Choroid plexus epithelial cell (primary cell): ENCODE data around the gene PCSK9.

Source experiments
- DNase-seq: peaks from one replicate; pipeline ENCODE4 v3.0.0-alpha.2; 2010; ENCODE audit warnings: low read depth
- H3K4me3 ChIP-seq: 2 replicates; pipeline ENCODE4 v1.5.1; 2011; ENCODE audit warnings: low read depth, mild to moderate bottlenecking, control low read depth, low read length, moderate library complexity
- CTCF ChIP-seq: conservative IDR thresholded peaks from 2 replicates; pipeline ENCODE4 v1.5.1; 2011; ENCODE audit warnings: low read depth, mild to moderate bottlenecking, control low read depth, inconsistent platforms, low read length, moderate library complexity

Gene PCSK9

GRCh38 chr1:55039342-55040082, at the start of gene PCSK9:
Gene PCSK9 (plus strand): TSS chr1:55039548. CDS start chr1:55039838, 290 bp downstream.
- TF ChIP-seq CTCF: no peak
- H3K4me3 ChIP-seq: peak within 1 kb of the TSS; percentile 58
- peak; percentile 41 for DNase-seq

GRCh38 chr1:54989968-54990810, 49.2 kb upstream of the PCSK9 start:
- H3K4me3 ChIP-seq: no peak overlapping the region

GRCh38 chr1:54990916-54991315, 48.4 kb upstream of the PCSK9 start:
- H3K4me3 ChIP-seq: no peak overlapping the region
- TF ChIP-seq CTCF: no peak
- no peak for DNase-seq

More at GRCh38 chr1:54989968-54990810, 49.2 kb upstream of the PCSK9 start:
- peak; percentile 35 for DNase-seq
- no peak for TF ChIP-seq CTCF

- no peak for TF ChIP-seq CTCF
- no peak for DNase-seq
- no peak overlapping the region for H3K4me3 ChIP-seq
Measured at GRCh38 chr1:54991939-54992338, 47.4 kb upstream of the PCSK9 start.

GRCh38 chr1:54993140-54993539, 46.2 kb upstream of the PCSK9 start:
- DNase-seq: no peak
- no peak for TF ChIP-seq CTCF
- no peak overlapping the region for H3K4me3 ChIP-seq

GRCh38 chr1:54994355-54994990, 44.9 kb upstream of the PCSK9 start:
- H3K4me3 ChIP-seq: no peak overlapping the region
- TF ChIP-seq CTCF: no peak

More at GRCh38 chr1:54994355-54994990, 44.9 kb upstream of the PCSK9 start:
- no peak for DNase-seq
